Esophagus muscularis mucosa (tissue), 3 donors: ENCODE measurements around the gene IRAK2.

Experiments
- CTCF ChIP-seq, 3 experiments: fragments of 200-600 bp in 2 of 3; fragments of 450-650 bp in 1 of 3; sonication (generic) in 2 of 3; IDR thresholded peaks; one replicate each; pipeline ENCODE4 v1.5.1; 2017 to 2019; ENCODE audit warnings: antibody characterized with exemption in 3 of 3, mild to moderate bottlenecking in 2 of 3, moderate library complexity in 1 of 3
- POLR2A ChIP-seq: fragments of 450-650 bp; IDR thresholded peaks from one replicate; pipeline ENCODE4 v1.6.1; 2017; ENCODE audit warnings: antibody characterized with exemption, moderate library complexity, mild to moderate bottlenecking, low read depth
- POLR2AphosphoS5 ChIP-seq, 2 donors: sonication (generic); formaldehyde crosslinking; IDR thresholded peaks; one replicate each; pipeline ENCODE4 v1.6.1; 2017; ENCODE audit warnings: antibody characterized with exemption in 2 of 2

- TF ChIP-seq POLR2AphosphoS5 (IDR thresholded peaks at IDR 0.05), result no peak
- no peak for TF ChIP-seq POLR2A
- TF ChIP-seq CTCF (IDR thresholded peaks at IDR 0.05), result no peak
Measured at GRCh38 chr3:10178892-10179291, 14.2 kb downstream of the IRAK2 start.
